SU-DHL-6 (cell line): Measurements from ENCODE around the gene CEP170B.

ENCODE experiments used
- EZH2phosphoT487 ChIP-seq: fragments of 200-600 bp; sonication (generic), shearing (Covaris generic); conservative IDR thresholded peaks from 2 replicates; pipeline ENCODE4 v1.6.1; 2018; ENCODE audit warnings: mild to moderate bottlenecking, antibody characterized with exemption, low read length, moderate library complexity, mixed read lengths
- TF ChIP-seq, protein P1 (sequence below): fragments of 200-600 bp; sonication (generic); IDR thresholded peaks from one replicate; pipeline ENCODE4 v1.5.1; 2017; ENCODE audit warnings: antibody characterized with exemption, mild to moderate bottlenecking, low read length, moderate library complexity; ENCODE audit not compliant: insufficient read depth, poor library complexity, severe bottlenecking

GRCh38 chr14:104876251-104876699 is 11.2 kb downstream of the CEP170B start:
- TF ChIP-seq, protein P1, sequence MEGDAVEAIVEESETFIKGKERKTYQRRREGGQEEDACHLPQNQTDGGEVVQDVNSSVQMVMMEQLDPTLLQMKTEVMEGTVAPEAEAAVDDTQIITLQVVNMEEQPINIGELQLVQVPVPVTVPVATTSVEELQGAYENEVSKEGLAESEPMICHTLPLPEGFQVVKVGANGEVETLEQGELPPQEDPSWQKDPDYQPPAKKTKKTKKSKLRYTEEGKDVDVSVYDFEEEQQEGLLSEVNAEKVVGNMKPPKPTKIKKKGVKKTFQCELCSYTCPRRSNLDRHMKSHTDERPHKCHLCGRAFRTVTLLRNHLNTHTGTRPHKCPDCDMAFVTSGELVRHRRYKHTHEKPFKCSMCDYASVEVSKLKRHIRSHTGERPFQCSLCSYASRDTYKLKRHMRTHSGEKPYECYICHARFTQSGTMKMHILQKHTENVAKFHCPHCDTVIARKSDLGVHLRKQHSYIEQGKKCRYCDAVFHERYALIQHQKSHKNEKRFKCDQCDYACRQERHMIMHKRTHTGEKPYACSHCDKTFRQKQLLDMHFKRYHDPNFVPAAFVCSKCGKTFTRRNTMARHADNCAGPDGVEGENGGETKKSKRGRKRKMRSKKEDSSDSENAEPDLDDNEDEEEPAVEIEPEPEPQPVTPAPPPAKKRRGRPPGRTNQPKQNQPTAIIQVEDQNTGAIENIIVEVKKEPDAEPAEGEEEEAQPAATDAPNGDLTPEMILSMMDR, result no peak
- TF ChIP-seq EZH2phosphoT487, result no peak
